ENCODE measurements around the gene AP1S3.
"Not testable (repeated sequence)": the region's sequence is repeated elsewhere in the genome, so short reads cannot be mapped to it uniquely, and the experiment has no call there.

The AP1S3 gene

GRCh38 chr2:223768179-223768578 is 69.2 kb downstream of the AP1S3 start:
- no peaks in the 10 kb centered on the region for H3K4me1 ChIP-seq (ENCODE audit: insufficient read depth, poor library complexity, severe bottlenecking)

GRCh38 chr2:223767341-223767740 is 70.0 kb downstream of the AP1S3 start:
- Histone ChIP-seq H3K4me1 (ENCODE audit: insufficient read depth, poor library complexity, severe bottlenecking) (no peaks in the 10 kb centered on the region), H3K27ac (ENCODE audit: poor library complexity, severe bottlenecking) (no peak overlapping the region), H3K36me3 (ENCODE audit: low read depth) (peaks cover 48% of the 10 kb centered on the region), H3K27me3 (ENCODE audit: insufficient read depth, poor library complexity, severe bottlenecking) (no peaks in the 10 kb centered on the region), H3K4me3 (ENCODE audit: severe bottlenecking) (no peak overlapping the region), H3K9me3 (ENCODE audit: severe bottlenecking) (no peaks in the 10 kb centered on the region)
- DNase-seq (ENCODE audit: low spot score), result no peak
- TF ChIP-seq CTCF (IDR thresholded peaks at IDR 0.05; ENCODE audit: poor library complexity, severe bottlenecking), result no peak
- ATAC-seq (ENCODE audit: low read depth), result no peak

More at GRCh38 chr2:223768179-223768578, 69.2 kb downstream of the AP1S3 start:
- ATAC-seq (ENCODE audit: low read depth) (no peak), DNase-seq (ENCODE audit: low spot score) (no peak)
- H3K27me3 ChIP-seq (ENCODE audit: insufficient read depth, poor library complexity, severe bottlenecking), result no peaks in the 10 kb centered on the region
- H3K27ac ChIP-seq (ENCODE audit: poor library complexity, severe bottlenecking), result no peak overlapping the region
- no peak overlapping the region for H3K4me3 ChIP-seq (ENCODE audit: severe bottlenecking)
- peaks cover 56% of the 10 kb centered on the region for H3K36me3 ChIP-seq (ENCODE audit: low read depth)
- TF ChIP-seq CTCF (IDR thresholded peaks at IDR 0.05; ENCODE audit: poor library complexity, severe bottlenecking), result no peak
- H3K9me3 ChIP-seq (ENCODE audit: severe bottlenecking), result no peaks in the 10 kb centered on the region

- ATAC-seq (ENCODE audit: low read depth) (no peak), DNase-seq (ENCODE audit: low spot score) (no peak)
- Histone ChIP-seq H3K27me3 (ENCODE audit: insufficient read depth, poor library complexity, severe bottlenecking) (no peaks in the 10 kb centered on the region), H3K4me1 (ENCODE audit: insufficient read depth, poor library complexity, severe bottlenecking) (peaks cover 15% of the 10 kb centered on the region), H3K36me3 (ENCODE audit: low read depth) (peaks cover 37% of the 10 kb centered on the region), H3K4me3 (ENCODE audit: severe bottlenecking) (no peak overlapping the region), H3K9me3 (ENCODE audit: severe bottlenecking) (no peaks in the 10 kb centered on the region), H3K27ac (ENCODE audit: poor library complexity, severe bottlenecking) (no peak overlapping the region)
- TF ChIP-seq CTCF (IDR thresholded peaks at IDR 0.05; ENCODE audit: poor library complexity, severe bottlenecking), result no peak
These were observed 72.1 kb downstream of the AP1S3 start for GRCh38 chr2:223765221-223765785.

GRCh38 chr2:223764796-223765195 is 72.6 kb downstream of the AP1S3 start:
- Histone ChIP-seq H3K36me3 (ENCODE audit: low read depth) (peaks cover 33% of the 10 kb centered on the region), H3K9me3 (ENCODE audit: severe bottlenecking) (no peaks in the 10 kb centered on the region), H3K4me1 (ENCODE audit: insufficient read depth, poor library complexity, severe bottlenecking) (peaks cover 20% of the 10 kb centered on the region), H3K27ac (ENCODE audit: poor library complexity, severe bottlenecking) (no peak overlapping the region), H3K27me3 (ENCODE audit: insufficient read depth, poor library complexity, severe bottlenecking) (no peaks in the 10 kb centered on the region), H3K4me3 (ENCODE audit: severe bottlenecking) (no peak overlapping the region)
- TF ChIP-seq CTCF (IDR thresholded peaks at IDR 0.05; ENCODE audit: poor library complexity, severe bottlenecking), result no peak
- DNase-seq (ENCODE audit: low spot score) (no peak), ATAC-seq (ENCODE audit: low read depth) (no peak)

- DNase-seq (ENCODE audit: low spot score), result no peak
- Histone ChIP-seq H3K36me3 (ENCODE audit: low read depth) (peaks cover 32% of the 10 kb centered on the region), H3K27me3 (ENCODE audit: insufficient read depth, poor library complexity, severe bottlenecking) (no peaks in the 10 kb centered on the region), H3K4me1 (ENCODE audit: insufficient read depth, poor library complexity, severe bottlenecking) (peaks cover 40% of the 10 kb centered on the region), H3K9me3 (ENCODE audit: severe bottlenecking) (no peaks in the 10 kb centered on the region), H3K27ac (ENCODE audit: poor library complexity, severe bottlenecking) (peak overlapping the region; percentile 99), H3K4me3 (ENCODE audit: severe bottlenecking) (no peak overlapping the region)
- no peak for TF ChIP-seq CTCF (IDR thresholded peaks at IDR 0.05; ENCODE audit: poor library complexity, severe bottlenecking)
- ATAC-seq (ENCODE audit: low read depth), result no peak
These were observed 74.5 kb downstream of the AP1S3 start for GRCh38 chr2:223762853-223763252.

GRCh38 chr2:223761746-223762145 is 75.6 kb downstream of the AP1S3 start:
- not testable (repeated sequence) for H3K27me3 ChIP-seq (ENCODE audit: insufficient read depth, poor library complexity, severe bottlenecking); ATAC-seq (ENCODE audit: low read depth); DNase-seq (ENCODE audit: low spot score); H3K9me3 ChIP-seq (ENCODE audit: severe bottlenecking); H3K4me3 ChIP-seq (ENCODE audit: severe bottlenecking)
- peak overlapping the region; percentile 99 for H3K27ac ChIP-seq (ENCODE audit: poor library complexity, severe bottlenecking)
- peaks cover 36% of the 10 kb centered on the region for H3K36me3 ChIP-seq (ENCODE audit: low read depth)
- H3K4me1 ChIP-seq (ENCODE audit: insufficient read depth, poor library complexity, severe bottlenecking), result peaks cover 40% of the 10 kb centered on the region
